Suppressor macrophage (primary cell): ENCODE results near the gene CZIB.

ENCODE experiments used
- DNase-seq, 4 experiments: peaks; one replicate each; pipeline ENCODE4 v3.0.0-alpha.2; 2020 to 2022
- total RNA-seq, 17 experiments: gene quantifications; one replicate each; lab custom pipeline; 2026; ENCODE audit warnings: mixed read lengths in 6 of 17, inconsistent platforms in 3 of 17; lab: John Stamatoyannopoulos, UW

The CZIB gene
- total RNA-seq: 7.4 to 29.2 (median 17.7) reads per million in 17 experiments

GRCh38 chr1:53220171-53220961, at the start of gene CZIB:
Gene CZIB, minus strand, starts transcription at chr1:53220634. Its CDS starts 59 bp downstream, at chr1:53220575.
- DNase-seq: peak; percentile 91 to 97 (median 94)

- no peak for DNase-seq
These were observed 49.7 kb upstream of the CZIB start for GRCh38 chr1:53270107-53270506.

DNA sequence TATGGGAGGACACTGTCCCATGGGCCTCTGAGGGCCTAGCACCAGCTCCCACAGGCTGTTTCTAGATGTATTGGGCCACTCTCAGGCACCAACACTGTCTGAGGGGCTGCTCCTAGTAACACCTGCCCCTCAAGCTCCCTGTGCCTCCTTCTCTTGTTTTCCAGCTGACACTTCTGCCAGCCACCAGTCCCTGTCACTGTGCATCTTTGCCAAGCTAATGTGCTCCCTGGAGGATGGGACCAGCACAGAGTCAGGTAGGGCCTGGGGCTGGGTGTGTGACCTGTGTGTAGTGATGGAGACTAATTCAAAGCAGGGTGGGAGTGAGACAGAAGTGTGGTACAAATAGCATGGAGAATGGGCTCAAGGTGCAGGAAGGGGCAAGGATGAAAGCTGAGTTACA, 47.3 kb upstream of the CZIB start:
- DNase-seq: no peak

DNA sequence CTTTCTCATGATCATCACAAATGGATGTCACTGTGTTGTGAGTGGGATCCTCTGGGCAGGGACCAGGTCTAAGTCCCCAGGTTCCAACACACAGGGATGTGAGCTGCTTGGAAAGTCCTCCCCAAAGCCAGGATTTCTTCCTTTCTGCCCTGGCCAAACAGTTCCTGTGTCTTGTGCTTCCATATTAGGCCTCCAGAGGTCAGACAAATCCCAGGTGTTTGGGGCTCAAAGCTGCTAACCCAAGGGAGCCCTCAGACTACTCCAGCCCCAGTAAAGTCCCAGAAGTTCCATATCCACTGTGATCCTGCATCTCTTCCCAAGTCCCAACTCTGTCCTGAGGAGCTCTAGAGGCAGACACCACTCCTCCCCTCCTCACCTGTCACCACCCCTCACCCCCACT, 45.6 kb upstream of the CZIB start:
- no peak for DNase-seq

DNA sequence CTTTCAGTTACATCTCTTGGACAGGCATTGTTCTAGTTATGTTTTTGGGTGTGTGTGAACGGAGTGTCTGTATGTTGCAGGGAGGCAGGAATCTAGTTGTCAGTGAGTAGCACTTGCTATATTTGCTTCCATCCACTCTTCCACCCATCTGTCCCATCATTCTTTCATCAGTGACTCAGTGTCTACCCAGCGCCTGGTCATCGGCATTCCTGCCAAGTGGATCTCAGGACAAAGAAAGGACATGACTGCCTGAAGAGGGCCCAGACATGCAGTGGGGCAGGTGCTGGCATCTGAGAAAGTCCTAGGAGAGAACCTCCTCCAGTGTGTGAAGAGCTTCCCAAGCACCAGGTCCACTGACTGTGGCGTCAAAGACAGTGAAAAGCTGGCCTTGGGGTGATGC, 45.1 kb upstream of the CZIB start:
- DNase-seq: no peak

- DNase-seq: no peak
These were observed 43.6 kb upstream of the CZIB start for GRCh38 chr1:53264048-53264447.

DNA sequence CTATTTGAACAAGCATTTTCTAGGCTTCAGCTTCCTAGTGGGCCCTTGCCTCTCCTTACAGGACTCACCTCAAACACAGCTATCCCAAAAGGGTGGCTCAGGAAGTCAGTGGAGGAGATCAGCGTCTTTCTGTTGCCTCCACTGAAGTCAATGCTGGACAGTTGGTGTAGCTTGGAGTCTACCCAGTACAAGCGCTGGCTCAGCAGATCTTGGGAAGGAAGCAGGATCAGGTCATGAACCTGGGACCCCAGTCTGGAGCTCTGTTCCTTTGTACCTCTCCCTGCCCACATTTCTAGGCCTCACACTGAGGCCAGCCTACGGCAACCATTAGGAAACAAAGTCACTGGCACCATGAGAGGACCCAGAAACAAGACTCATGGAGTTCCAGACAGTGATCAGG, 41.6 kb upstream of the CZIB start:
- no peak for DNase-seq

- no peak for DNase-seq
These were observed 40.3 kb upstream of the CZIB start for GRCh38 chr1:53260631-53261247.

DNA sequence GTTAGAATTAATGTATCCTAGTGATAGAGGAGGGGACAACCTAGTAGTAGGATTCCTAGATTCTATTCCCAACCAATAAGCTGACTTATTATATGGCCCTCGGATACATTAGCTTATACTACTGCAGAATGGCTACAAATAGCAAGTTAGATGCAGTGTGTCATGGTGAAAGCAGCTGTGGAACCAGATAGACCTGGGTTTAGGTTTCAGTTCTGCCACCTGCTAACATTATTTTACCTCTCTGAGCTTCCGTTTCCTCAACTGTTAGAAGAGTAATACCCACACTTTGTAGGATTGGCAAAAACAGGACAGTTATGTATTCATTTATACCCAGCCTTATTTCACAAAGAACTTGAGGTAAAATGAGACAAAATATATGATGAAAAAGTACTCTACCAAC, 39.5 kb upstream of the CZIB start:
- no peak for DNase-seq

GRCh38 chr1:53258216-53258615, 37.8 kb upstream of the CZIB start:
- DNase-seq: no peak

DNA sequence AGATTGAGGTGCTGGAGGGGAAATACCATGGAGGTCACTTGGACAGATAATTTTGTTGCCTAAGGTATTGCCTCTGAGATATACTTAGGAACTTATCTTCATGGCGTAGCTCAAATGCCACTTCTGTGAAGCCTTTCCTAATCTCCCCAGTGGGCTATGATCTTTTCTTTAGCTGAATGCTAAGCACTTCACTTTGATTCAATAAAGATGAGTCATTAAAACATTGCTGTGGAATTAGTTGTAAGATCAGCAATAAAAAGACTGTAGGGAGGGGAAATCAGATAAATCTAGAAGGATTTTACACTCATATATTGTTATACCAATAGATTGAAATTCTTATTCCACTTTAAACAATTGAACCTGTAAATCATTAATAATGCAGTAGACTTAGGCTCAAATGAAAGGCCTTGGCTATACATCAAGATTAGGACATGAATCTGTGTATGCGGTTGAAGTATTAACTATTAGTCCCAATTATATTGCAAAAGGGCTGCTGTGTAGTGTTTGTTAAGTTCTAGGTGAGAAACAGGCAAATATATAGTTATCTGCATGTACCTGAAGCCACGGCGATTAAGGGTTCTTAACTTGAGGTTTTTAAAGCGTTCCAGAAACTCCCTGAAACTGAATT, 37.1 kb upstream of the CZIB start:
- no peak for DNase-seq

DNA sequence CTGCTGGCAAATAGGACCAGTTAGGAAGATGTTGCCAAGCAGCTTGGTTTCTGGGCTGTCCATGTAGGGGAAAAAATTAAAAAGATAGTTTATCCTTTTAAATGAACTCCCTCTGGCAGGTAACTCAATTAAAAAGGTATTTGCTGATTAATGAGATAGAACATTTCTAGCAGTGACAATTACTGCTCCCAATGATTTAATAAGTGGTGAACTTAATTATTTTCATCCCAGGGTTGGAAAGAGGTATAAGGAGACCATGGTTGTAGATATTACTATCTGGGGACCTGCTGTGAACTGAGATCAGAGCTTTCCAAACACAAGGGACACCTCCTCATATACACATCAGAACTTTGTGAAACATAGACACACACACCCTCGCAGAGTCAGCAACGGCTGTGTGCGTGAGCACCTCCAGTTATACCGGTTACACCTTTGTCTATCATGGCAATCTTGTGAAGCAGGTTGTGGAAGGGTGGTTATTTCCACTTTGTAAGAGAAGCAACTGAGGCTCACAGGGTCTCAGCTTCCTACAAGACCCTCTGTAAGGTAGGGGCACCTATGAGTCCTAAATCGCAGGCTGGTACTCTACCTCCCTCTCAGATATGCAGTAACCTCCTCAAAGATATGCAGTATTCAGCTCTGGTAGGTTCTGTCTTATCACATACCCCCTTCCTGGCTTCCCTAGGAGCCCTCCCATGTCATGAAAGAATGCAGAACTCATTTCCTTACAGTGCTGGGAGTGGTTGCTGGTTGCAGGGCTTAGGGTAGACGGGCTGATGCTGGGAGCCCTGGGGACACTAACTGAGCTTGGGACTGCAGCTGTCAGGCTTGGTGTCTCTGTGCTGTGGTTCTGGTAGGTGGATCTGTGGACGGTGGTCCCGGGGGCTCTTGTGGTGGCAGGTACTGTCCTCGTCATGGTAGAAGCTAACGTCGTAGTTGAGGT, 36.3 kb upstream of the CZIB start:
- no peak for DNase-seq

GRCh38 chr1:53255031-53255430, 34.6 kb upstream of the CZIB start:
- no peak for DNase-seq

DNA sequence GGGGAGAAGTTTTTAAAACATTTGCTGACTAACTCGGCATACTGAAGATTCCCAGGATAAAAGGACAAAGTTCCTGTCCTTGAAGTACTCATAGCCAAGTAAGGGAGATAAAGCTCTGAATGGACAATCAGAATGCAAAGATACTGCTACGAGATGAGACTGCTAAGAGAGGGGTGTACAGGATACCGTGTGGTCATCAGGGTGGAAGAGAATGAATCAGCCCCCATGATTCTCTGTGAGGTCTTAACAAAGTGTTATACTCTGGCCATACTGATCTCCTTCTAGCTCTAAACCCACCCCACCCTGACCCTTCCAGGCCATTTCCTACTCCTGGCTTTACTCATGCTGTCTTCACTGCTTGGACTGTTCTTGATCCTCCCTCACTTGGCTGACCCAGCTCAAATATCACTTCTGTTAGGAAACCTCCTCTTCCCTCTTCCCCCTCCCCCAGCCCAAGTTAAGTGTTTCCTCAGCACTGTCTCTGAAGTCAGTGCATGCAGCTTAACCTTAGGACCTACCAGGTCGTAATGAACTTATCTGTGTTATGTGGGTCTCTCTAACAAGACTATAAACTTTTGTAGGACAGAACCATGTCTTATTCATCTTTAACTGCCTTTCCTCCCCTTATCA, 33.7 kb upstream of the CZIB start:
- DNase-seq: no peak

DNA sequence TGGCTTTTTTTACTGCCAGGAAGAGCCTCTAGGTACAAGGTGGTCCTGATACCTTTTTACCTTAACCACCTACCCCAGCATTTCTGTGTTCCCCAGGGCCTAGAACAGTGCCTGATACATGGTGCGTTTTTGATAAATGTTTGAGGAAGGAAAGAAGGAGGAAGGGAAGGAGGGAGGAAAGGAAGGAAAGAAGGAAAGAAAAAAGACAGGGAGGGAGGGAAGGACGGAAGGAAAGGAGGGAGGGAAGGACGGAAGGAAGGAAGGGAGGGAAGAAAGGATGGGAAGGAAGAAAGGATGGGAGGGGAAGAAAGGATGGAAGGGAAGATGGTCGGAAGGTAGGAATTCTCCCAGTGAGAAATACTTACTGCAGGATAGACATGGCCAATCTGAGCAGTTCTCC, 29.9 kb upstream of the CZIB start:
- DNase-seq: no peak

- DNase-seq: no peak
These were observed 29.3 kb upstream of the CZIB start for GRCh38 chr1:53249706-53250105.

DNA sequence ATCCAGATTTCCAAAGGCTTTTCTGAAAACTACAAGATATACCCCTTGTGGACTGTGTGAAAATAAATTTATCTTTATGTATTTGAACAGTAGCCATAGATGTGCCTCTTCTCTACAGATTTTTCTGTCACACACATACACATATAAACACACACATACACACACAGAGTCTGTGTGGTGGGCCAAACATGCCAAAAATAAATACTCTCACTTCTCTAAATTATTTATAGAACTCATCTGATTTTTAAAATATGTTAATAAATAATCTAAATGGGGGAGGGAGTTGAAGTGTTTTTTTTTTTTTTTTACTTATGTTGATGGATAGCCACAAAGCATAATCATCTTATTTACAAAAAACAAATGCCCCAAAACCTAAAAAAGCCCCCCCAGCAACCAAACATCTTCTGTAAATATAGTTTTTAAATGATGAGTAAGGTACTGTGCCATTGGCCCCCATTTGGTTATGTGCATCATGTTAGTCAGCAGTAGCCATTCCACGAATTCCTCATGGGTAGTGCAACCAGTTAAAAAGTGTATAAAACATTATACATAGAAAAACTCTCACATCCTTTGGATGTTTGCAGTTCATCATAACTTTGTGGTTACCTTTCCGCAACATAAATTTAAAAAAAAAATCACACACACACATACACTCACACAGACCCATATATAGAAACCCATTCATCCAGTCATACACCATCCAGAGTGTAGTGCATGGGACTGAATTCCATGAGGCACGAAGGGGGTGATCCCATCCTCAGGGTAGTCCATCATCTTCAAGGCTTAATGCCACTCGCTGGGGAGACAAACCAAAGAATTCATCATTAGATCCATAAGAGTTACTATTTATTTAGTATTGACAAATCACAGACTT, 26.1 kb upstream of the CZIB start:
- no peak for DNase-seq

- no peak for DNase-seq
These were observed 23.7 kb upstream of the CZIB start for GRCh38 chr1:53244141-53244540.

- DNase-seq: no peak
These were observed 21.9 kb upstream of the CZIB start for GRCh38 chr1:53242381-53242780.

DNA sequence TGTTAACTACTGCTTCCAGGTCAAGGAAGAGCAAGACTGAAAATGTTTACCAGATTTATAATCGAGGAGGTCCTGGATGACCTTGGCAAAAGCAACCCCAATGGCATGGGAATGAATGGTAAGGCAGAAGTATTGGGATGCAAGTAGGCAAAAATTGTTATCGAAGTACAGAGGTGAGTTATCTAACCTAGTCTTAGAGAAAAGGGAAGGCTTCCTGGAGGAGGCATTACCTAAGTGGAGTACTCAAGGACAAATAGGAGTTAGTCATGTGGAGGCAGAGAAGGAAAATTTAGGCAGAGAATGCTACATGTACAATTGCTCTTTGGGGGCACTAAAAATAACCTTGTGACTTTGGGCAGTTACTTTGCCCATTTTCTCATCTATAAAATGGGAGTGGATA, 21.4 kb upstream of the CZIB start:
- DNase-seq: no peak
